Measurements from ENCODE around the gene LRRC14B. TPM values are rescaled to one million over a fixed set of nuclear protein-coding genes. Genes with fewer than 3 reads are reported as not detected.
"Not testable (repeated sequence)": the region's sequence is repeated elsewhere in the genome, so short reads cannot be mapped to it uniquely, and the experiment has no call there.

LRRC14B gene
- total RNA-seq, 1 experiment from 2014 or later = 0.06 TPM

GRCh38 chr5:235527-235926 lies 44.2 kb downstream of the LRRC14B start:
- not testable (repeated sequence) for DNase-seq (ENCODE audit: low read depth)

- not testable (repeated sequence) for DNase-seq (ENCODE audit: low read depth)
Observed at GRCh38 chr5:237931-238330, 46.6 kb downstream of the LRRC14B start.

- DNase-seq (ENCODE audit: low read depth) = not testable (repeated sequence)
Observed at GRCh38 chr5:240550-240949, 49.3 kb downstream of the LRRC14B start.

- DNase-seq (ENCODE audit: low read depth) = peak; percentile 82
Observed at GRCh38 chr5:241045-241669, 49.9 kb downstream of the LRRC14B start.

- not testable (repeated sequence) for DNase-seq (ENCODE audit: low read depth)
Observed at GRCh38 chr5:243683-244367, 52.5 kb downstream of the LRRC14B start.

- DNase-seq (ENCODE audit: low read depth) = not testable (repeated sequence)
Observed at GRCh38 chr5:245717-246116, 54.4 kb downstream of the LRRC14B start.

Other genes starting within 250 kb of the LRRC14B start
- gene PLEKHG4B, start 99.3 kb upstream of the LRRC14B start, total RNA-seq (2014; rRNA removed) = 0.06 and 0.38 TPM in 2 replicates
- 5.0 and 6.2 TPM in 2 replicates for gene CCDC127, start 26.7 kb downstream of the LRRC14B start, total RNA-seq (2014; rRNA removed)
- gene SDHA, start 26.8 kb downstream of the LRRC14B start, total RNA-seq (2014; rRNA removed) = 72.8 and 78.4 TPM in 2 replicates
- gene PDCD6, start 80.2 kb downstream of the LRRC14B start, total RNA-seq (2014; rRNA removed) = 104 and 112 TPM in 2 replicates
- 43.2 and 52.0 TPM in 2 replicates for gene AHRR, start 130.2 kb downstream of the LRRC14B start, total RNA-seq (2014; rRNA removed)